ENCODE data around the gene HBG1.

DNA sequence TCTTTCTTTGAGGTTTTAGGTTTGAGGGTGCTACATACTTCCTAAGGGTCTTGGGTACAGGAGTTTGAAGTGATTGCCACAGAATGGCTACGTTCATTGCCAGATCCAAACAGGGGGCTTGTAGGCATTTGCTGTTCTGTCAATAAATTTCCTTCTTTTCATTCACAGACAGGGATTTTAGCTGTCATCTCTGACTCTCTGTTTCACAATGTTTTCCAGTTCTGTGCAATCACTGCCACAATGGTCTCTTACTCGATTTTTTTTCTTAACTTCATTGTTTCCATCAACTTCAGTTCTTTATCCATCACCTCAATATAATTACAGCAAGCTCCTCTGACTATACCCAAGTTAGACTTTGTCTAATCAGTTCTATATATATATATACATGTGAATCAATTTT lies 9.2 kb downstream of the HBG1 start:
- TF ChIP-seq POLR2A (IDR thresholded peaks at IDR 0.05; ENCODE audit: low read depth, low read length) (no peak), POLR2AphosphoS5 (IDR thresholded peaks at IDR 0.05; ENCODE audit: low read depth, low read length) (no peak)
